HFFc6 (cell line): ENCODE data around the gene ORM1. TPM values are rescaled to one million over a fixed set of nuclear protein-coding genes. Genes with fewer than 3 reads are reported as not detected.
"Not testable (repeated sequence)": the region's sequence is repeated elsewhere in the genome, so short reads cannot be mapped to it uniquely, and the experiment has no call there.

ENCODE experiments used
- DNase-seq: peaks from one replicate; pipeline ENCODE4 v3.0.0-alpha.2; 2018
- H3K27ac Mint-ChIP-seq: 2 replicates; pipeline ENCODE4 v1.8.0; 2020; ENCODE audit warnings: mild to moderate bottlenecking, mixed read lengths
- H3K27me3 Mint-ChIP-seq: 2 replicates; pipeline ENCODE4 v1.8.0; 2021; ENCODE audit warnings: mild to moderate bottlenecking, moderate library complexity, mixed read lengths; ENCODE audit not compliant: insufficient read depth
- H3K36me3 Mint-ChIP-seq: 2 replicates; pipeline ENCODE4 v1.8.0; 2021; ENCODE audit warnings: low read depth, mixed read lengths
- H3K4me1 Mint-ChIP-seq: 2 replicates; pipeline ENCODE4 v1.8.0; 2020; ENCODE audit warnings: low read depth, mixed read lengths
- H3K4me3 Mint-ChIP-seq: 2 replicates; pipeline ENCODE4 v1.8.0; 2020; ENCODE audit warnings: mild to moderate bottlenecking, moderate library complexity, mixed read lengths
- H3K9me3 Mint-ChIP-seq: 2 replicates; pipeline ENCODE4 v1.8.0; 2020; ENCODE audit warnings: mild to moderate bottlenecking, mixed read lengths
- CTCF ChIP-seq: fragments of 200-600 bp; sonication (generic); IDR thresholded peaks from 2 replicates; pipeline ENCODE4 v1.5.0; 2021; ENCODE audit warnings: antibody characterized with exemption, mild to moderate bottlenecking
- total RNA-seq, 6 experiments: library from RNA; stranded (reverse); fragmentation: NEBNext Ultra II Directional; extraction: Animal tissue kit (Norgen Biotek cat#: 25700); gene quantifications; 2 replicates in 1 of 6; 3 replicates in 5 of 6; pipeline ENCODE4 v1.2.3, GENCODE V29; 2021

ORM1 gene
- total RNA-seq, 6 experiments from 2014 or later, result not detected

DNA sequence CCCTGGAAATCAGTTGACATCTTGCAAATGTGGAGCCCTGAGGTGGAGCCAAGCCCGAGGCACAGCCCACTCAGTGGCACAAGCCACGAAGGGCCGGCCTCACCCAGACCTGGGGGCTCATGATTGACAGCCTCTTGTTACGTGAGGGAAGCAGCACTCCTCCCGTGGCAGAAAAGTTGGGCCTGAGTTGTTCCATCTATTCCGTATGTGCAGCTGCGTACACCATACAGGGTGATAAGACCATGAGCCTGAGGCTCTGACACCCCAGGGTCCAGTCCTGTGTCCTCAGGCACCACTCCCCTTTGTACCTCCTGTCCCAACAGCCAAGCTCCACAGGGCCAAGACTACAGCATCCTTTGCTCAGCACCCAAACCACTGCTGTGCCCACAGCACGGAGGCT is 4.9 kb downstream of the ORM1 start:
- H3K4me3 Mint-ChIP-seq, result no peak overlapping the region
- H3K27ac Mint-ChIP-seq, result no peak overlapping the region
- no peak for DNase-seq
- TF ChIP-seq CTCF, result no peak
- H3K4me1 Mint-ChIP-seq, result no peaks in the 10 kb centered on the region
- H3K27me3 Mint-ChIP-seq, result peaks cover 5% of the 10 kb centered on the region; the same call in 1 of the 2 replicates
- H3K36me3 Mint-ChIP-seq, result no peaks in the 10 kb centered on the region
- no peaks in the 10 kb centered on the region for H3K9me3 Mint-ChIP-seq

- not testable (repeated sequence) for H3K27ac Mint-ChIP-seq, H3K9me3 Mint-ChIP-seq, H3K4me1 Mint-ChIP-seq, H3K27me3 Mint-ChIP-seq, H3K36me3 Mint-ChIP-seq, H3K4me3 Mint-ChIP-seq, DNase-seq
Measured at GRCh38 chr9:114328357-114328820, 5.5 kb downstream of the ORM1 start.

DNA sequence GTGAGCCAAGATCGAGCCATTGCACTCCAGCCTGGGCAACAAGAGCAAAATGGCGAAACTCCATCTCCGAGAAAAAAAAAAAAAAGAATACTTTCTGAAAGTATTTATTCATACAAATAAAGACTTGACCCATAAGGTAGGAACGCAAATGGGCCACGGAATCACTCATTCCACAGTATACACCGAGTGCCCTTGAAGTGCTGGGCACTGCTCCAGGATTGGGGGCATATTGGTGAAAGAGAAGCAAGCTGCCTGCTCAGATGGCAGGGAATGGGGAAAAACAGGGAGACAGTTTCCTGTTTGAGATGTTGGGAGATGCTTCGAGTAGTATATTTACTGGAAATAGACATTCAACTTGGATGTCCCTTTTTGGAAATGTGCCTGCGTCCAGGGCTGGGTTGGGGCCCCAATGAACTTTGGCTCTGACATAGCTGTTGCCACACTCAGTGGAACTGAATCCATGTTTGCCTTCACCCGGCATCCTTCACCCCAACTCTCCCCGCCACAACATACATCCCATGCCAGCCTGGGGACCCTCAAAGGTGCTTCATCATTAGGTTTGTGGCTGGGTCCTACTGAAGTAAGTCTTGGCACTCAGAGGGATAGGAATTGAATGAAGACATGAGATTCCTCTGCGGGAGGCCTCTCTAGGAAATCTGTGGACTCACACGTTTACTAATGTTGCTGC is 6.2 kb downstream of the ORM1 start:
- H3K4me1 Mint-ChIP-seq, H3K27me3 Mint-ChIP-seq, DNase-seq, H3K4me3 Mint-ChIP-seq, H3K36me3 Mint-ChIP-seq, H3K27ac Mint-ChIP-seq, H3K9me3 Mint-ChIP-seq: not testable (repeated sequence)

DNA sequence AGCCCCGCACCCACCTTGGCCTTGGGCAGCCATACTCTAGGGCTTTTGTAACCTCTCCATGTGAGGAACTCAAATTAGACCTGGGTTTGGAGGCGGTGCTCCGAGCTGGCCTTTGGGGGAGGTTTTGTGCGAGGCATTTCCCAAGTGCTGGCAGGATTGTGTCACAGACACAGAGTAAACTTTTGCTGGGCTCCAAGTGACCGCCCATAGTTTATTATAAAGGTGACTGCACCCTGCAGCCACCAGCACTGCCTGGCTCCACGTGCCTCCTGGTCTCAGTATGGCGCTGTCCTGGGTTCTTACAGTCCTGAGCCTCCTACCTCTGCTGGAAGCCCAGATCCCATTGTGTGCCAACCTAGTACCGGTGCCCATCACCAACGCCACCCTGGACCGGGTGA is 6.7 kb downstream of the ORM1 start, which contains the start of gene ORM2:
Gene ORM2 (plus strand): TSS at position 245 of the 398 bp plus-strand sequence. CDS start 36 bp downstream, at position 281.
- H3K27ac Mint-ChIP-seq, H3K9me3 Mint-ChIP-seq, H3K27me3 Mint-ChIP-seq, H3K4me3 Mint-ChIP-seq, DNase-seq, H3K36me3 Mint-ChIP-seq, H3K4me1 Mint-ChIP-seq: not testable (repeated sequence)

DNA sequence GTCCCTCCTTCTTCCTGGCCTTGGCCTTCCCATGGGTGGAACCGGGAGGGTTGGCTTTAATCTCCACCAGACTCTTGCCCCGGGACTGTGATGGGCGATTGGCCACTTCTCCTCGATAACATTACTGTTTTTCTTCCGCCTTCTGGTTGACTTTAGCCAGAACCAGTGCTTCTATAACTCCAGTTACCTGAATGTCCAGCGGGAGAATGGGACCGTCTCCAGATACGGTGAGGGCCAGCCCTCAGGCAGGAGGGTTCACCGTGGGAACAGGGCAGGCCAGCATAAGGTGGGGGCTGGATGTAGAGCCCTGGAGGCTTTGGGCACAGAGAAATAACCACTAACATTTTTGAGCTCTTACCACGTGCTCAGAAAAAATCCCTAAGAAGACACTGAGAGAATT is 7.7 kb downstream of the ORM1 start:
- DNase-seq, result no peak
- Mint-ChIP-seq H3K9me3 (no peaks in the 10 kb centered on the region), H3K4me1 (peaks cover 7% of the 10 kb centered on the region), H3K27me3 (peaks cover 5% of the 10 kb centered on the region; the same call in 1 of the 2 replicates), H3K4me3 (no peak overlapping the region), H3K27ac (no peak overlapping the region), H3K36me3 (no peaks in the 10 kb centered on the region)
- TF ChIP-seq CTCF, result no peak

GRCh38 chr9:114331229-114332195 is 8.6 kb downstream of the ORM1 start:
- not testable (repeated sequence) for H3K36me3 Mint-ChIP-seq, H3K4me3 Mint-ChIP-seq, DNase-seq, H3K9me3 Mint-ChIP-seq, H3K27ac Mint-ChIP-seq, H3K27me3 Mint-ChIP-seq, H3K4me1 Mint-ChIP-seq

DNA sequence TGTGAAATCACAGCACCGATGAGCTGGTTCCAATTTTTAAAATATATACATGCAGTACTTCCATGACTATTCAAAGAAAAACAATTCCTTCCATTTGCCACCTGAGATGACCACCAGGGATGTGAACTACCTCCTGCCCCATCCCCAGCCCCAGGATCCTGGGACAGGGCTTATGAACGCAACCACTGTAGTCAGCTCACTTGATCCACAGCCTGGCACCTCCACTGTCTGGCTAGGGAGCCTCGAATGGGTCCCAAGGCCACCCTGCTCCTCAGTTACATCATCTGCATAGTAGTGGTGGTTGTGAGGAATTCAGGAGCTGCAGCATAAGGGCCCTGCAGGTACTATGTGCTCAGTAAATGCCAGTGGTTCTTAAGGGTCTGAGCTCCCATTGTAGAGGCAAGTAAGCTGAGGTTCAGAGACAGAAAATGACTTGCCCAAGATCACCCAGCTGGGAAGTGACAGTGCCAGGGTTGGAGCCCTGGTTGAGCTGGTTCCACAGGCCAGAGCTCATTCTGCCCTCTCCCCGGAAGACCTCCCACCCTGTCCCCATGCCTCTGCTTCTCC is 9.7 kb downstream of the ORM1 start:
- not testable (repeated sequence) for H3K27ac Mint-ChIP-seq, DNase-seq, H3K4me3 Mint-ChIP-seq, H3K27me3 Mint-ChIP-seq, H3K9me3 Mint-ChIP-seq, H3K4me1 Mint-ChIP-seq, H3K36me3 Mint-ChIP-seq

DNA sequence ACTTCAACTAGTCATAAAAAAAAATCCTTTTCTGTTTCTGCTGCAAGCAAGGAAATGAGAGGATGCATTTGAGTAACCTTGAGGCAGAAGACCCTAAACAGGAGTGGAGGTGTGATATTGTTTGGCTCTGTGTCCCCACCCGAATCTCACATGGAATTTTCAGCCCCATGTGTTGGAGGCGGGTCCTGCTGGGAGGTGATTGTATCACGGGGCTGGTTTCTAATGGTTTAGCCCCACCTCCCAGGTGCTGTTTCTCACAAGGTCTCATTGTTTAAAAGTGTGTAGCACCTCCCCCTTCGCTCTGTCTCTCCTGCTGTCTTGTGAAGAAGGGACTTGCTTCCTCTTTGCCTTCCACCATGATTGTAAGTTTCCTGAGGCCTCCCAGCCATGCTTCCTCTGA is 10.8 kb downstream of the ORM1 start:
- not testable (repeated sequence) for H3K27ac Mint-ChIP-seq, H3K4me3 Mint-ChIP-seq, H3K9me3 Mint-ChIP-seq, DNase-seq, H3K27me3 Mint-ChIP-seq, H3K36me3 Mint-ChIP-seq, H3K4me1 Mint-ChIP-seq
